ENCODE measurements around the gene USP43.

DNA sequence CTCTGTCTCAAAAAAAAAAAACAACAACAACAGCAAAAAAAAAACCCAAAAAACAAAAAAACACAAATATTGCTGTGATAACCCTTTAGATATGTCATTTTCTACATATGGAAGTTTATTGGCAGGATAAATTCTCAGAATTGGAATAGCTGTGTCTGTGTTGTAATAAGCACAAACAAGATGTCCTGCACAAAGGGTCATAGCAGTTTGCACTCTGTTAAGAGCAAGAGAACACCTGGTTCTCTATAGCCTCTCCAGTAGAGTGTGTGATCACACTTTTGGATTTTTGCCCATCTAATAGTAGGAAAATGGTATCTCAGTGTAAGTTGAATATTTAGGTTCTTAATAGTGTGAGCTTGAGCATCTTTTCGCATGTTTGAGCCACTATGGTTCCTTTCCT, 60.4 kb downstream of the USP43 start:
- TF ChIP-seq, protein P1, sequence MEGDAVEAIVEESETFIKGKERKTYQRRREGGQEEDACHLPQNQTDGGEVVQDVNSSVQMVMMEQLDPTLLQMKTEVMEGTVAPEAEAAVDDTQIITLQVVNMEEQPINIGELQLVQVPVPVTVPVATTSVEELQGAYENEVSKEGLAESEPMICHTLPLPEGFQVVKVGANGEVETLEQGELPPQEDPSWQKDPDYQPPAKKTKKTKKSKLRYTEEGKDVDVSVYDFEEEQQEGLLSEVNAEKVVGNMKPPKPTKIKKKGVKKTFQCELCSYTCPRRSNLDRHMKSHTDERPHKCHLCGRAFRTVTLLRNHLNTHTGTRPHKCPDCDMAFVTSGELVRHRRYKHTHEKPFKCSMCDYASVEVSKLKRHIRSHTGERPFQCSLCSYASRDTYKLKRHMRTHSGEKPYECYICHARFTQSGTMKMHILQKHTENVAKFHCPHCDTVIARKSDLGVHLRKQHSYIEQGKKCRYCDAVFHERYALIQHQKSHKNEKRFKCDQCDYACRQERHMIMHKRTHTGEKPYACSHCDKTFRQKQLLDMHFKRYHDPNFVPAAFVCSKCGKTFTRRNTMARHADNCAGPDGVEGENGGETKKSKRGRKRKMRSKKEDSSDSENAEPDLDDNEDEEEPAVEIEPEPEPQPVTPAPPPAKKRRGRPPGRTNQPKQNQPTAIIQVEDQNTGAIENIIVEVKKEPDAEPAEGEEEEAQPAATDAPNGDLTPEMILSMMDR (tag by site-specific recombination; IDR thresholded peaks at IDR 0.05), result no peak
- TF ChIP-seq ZBTB8A (tag by site-specific recombination; IDR thresholded peaks at IDR 0.05), result no peak

Data from HEK293 (cell line).